ENCODE data around the gene ESRRA.

ESRRA gene

DNA sequence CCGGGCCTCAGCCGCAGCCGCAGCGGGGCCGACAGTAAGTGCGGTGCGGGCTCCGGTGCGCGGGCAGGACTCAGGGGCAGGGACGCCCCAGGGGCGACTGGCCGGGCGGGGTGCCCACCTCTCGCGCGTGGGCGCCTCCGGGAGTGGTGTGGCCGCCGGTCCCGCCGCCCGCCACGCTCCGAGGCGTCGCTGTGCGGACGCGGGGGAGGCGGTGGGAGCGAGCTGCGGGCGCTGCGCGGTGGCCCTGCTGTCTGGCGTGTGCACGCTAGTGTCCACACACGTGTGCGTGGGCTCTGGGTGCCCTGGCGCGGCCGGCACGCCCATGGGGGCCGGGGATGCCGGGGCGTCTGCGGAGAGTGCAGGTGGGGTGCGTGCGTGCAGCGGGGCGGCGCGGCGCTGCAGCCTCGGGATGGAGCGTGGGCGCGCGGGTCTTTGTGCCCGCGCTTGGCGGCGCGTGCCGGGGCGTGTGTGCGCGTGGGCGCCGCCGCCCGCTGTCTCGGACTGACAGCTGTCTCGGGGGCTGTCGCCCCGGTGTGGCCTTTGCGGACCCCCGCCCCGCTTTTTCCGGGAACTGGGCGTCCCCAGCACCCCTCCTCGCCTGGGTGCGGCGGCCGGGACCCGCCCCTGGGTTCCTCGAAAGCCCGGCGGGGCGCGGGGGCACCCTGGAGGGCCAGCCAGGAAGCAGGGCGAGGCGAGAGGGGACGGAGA is 13.4 kb upstream of the ESRRA start:
- TF ChIP-seq, protein P1, sequence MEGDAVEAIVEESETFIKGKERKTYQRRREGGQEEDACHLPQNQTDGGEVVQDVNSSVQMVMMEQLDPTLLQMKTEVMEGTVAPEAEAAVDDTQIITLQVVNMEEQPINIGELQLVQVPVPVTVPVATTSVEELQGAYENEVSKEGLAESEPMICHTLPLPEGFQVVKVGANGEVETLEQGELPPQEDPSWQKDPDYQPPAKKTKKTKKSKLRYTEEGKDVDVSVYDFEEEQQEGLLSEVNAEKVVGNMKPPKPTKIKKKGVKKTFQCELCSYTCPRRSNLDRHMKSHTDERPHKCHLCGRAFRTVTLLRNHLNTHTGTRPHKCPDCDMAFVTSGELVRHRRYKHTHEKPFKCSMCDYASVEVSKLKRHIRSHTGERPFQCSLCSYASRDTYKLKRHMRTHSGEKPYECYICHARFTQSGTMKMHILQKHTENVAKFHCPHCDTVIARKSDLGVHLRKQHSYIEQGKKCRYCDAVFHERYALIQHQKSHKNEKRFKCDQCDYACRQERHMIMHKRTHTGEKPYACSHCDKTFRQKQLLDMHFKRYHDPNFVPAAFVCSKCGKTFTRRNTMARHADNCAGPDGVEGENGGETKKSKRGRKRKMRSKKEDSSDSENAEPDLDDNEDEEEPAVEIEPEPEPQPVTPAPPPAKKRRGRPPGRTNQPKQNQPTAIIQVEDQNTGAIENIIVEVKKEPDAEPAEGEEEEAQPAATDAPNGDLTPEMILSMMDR (conservative IDR thresholded peaks at IDR 0.05; ENCODE audit: low read depth) = no peak
- ChIA-PET POLR2A (ENCODE audit: low non-redundant PET) (no interaction called here), CTCF (interaction anchor here (0.5 kb wide), 1 partner anchor 285 kb away, joined by 3 read pairs; no protein-coding TSS in a partner anchor)
- DNase-seq (ENCODE audit: low spot score) = no peak
- no peak overlapping the region for H3K27ac ChIP-seq

DNA sequence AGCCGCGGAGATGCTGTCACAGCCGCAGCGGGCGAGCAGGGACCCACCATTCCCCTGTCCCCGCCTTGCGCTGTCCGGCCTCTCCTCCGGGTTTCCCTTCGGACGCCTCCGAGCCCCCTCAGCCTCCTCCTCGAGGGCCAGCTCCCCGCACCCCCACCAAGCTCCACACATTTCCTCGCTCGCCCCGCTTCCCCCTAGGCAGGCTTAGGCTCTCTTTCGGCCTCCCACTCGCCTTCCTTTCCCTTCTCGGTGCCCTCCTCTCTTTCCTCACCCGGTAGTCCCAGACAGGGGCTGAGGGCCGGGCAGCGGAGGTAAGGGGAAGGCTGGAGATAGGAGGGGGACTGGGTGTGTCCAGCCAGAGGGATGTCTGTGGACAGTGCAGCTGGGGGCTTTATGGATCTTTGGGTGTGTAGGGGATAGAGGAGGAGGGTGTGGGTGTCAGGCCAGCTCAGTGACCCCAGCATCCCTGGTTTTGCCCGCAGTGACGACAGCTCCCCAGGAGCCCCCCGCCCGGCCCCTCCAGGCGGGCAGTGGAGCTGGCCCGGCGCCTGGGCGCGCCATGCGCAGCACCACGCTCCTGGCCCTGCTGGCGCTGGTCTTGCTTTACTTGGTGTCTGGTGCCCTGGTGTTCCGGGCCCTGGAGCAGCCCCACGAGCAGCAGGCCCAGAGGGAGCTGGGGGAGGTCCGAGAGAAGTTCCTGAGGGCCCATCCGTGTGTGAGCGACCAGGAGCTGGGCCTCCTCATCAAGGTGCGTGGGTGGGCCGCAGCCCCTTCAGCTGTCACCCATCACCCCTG is 12.7 kb upstream of the ESRRA start:
- POLR2A ChIA-PET (ENCODE audit: low non-redundant PET) = no interaction called here
- TF ChIP-seq, protein P1 (conservative IDR thresholded peaks at IDR 0.05; ENCODE audit: low read depth) = no peak

DNA sequence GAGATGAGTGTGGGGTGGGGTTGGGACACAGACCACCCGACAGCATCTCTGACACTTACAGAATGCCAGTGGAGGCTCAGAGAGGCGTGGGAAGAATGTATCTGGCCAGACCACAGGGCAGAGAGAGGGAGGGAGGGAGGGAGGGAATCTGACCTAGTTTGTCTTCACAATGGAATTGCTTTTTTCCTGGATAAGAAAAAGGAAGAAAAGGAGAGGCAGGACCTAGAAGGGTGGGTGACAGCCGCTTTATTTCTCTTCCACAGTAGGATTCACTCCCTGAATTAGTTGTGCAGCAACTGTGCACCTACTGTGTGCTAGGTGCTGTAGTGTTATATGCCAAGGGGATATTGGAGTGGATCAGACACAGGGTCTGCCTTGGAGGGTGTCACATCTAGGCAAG is 10.6 kb upstream of the ESRRA start:
- CTCF ChIA-PET = interaction anchor here (0.7 kb wide), 1 partner anchor 9 kb away, joined by 3 read pairs; no protein-coding TSS in a partner anchor
- TF ChIP-seq, protein P1 (conservative IDR thresholded peaks at IDR 0.05; ENCODE audit: low read depth) = no peak
- POLR2A ChIA-PET (ENCODE audit: low non-redundant PET) = no interaction called here
- H3K27ac ChIP-seq = no peak overlapping the region
- DNase-seq (ENCODE audit: low spot score) = no peak

More for the DNA sequence above, 12.7 kb upstream of the ESRRA start:
- DNase-seq (ENCODE audit: low spot score) = no peak
- CTCF ChIA-PET = no interaction called here
- no peak overlapping the region for H3K27ac ChIP-seq

DNA sequence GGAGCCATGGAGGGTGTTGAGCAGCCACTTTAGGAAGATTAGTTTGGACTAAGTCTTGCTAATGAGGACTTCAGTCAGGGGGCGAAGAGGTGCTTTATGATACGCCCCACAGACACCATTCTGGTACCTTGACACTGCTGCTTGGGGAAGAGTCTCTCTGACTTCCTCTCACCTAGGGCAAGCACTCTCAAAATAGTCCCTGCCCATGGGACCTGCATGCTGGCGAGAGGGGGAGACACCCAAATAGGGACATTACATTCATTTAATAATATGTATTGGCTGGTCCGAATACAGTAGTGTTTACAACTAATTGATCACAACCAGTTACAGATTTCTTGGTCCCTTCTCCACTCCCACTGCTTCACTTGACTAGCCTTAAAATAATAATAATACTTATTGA is 9.6 kb upstream of the ESRRA start:
- TF ChIP-seq, protein P1 (conservative IDR thresholded peaks at IDR 0.05; ENCODE audit: low read depth) = no peak
- no peak overlapping the region for H3K27ac ChIP-seq
- no peak for DNase-seq (ENCODE audit: low spot score)
- ChIA-PET POLR2A (ENCODE audit: low non-redundant PET) (no interaction called here), CTCF (interaction anchor here (0.9 kb wide), 1 partner anchor 33 kb away, joined by 6 read pairs; no protein-coding TSS in a partner anchor)

DNA sequence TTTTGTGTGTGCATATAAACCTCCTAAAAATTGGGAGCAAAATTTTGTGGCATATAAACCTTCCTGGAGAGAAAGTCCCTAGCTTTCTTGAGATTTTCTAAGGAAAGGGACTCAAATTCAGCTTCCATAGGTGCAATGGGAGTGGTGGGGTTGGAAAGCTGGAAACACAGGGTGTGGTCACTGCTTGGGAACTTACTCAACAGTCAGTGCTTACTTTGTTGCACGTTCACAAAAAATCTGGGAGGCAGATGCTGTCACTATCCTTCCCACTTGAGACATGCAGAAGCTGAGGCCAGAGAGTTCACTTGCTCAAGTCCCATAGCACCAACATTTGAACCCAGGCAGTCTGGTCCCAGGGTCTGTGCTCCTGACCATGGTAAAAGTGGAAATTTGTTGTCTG is 9.1 kb upstream of the ESRRA start:
- TF ChIP-seq, protein P1 (conservative IDR thresholded peaks at IDR 0.05; ENCODE audit: low read depth) = no peak
- ChIA-PET POLR2A (ENCODE audit: low non-redundant PET) (no interaction called here), CTCF (interaction anchor here (0.6 to 0.9 kb wide), 2 partner anchors 11 to 34 kb away, joined by 6 read pairs; no protein-coding TSS in a partner anchor)
- no peak for DNase-seq (ENCODE audit: low spot score)
- H3K27ac ChIP-seq = peak overlapping the region; percentile 64

DNA sequence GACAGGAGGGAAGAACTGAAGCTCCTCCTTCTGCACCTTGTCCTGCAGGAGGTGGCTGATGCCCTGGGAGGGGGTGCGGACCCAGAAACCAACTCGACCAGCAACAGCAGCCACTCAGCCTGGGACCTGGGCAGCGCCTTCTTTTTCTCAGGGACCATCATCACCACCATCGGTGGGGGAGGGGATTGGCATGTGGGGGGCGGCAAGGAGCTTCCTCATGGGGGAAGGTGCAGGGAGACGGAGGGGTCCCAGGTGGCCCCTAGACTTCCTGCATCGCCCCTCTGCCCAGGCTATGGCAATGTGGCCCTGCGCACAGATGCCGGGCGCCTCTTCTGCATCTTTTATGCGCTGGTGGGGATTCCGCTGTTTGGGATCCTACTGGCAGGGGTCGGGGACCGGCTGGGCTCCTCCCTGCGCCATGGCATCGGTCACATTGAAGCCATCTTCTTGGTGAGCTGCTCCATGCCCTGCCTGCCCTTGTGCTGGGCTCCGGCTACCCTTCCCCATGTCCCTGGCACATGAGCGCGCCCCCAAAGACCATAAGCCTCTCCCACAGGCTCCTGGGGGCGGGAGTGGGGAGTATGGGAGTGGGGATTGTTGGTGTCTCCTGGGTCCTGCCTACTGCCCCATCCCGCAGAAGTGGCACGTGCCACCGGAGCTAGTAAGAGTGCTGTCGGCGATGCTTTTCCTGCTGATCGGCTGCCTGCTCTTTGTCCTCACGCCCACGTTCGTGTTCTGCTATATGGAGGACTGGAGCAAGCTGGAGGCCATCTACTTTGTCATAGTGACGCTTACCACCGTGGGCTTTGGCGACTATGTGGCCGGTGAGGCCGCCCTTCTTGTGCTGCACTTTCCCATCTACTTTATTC is 8.3 kb upstream of the ESRRA start:
- DNase-seq (ENCODE audit: low spot score) = no peak
- TF ChIP-seq, protein P1 (conservative IDR thresholded peaks at IDR 0.05; ENCODE audit: low read depth) = no peak
- H3K27ac ChIP-seq = peak overlapping the region; percentile 64
- POLR2A ChIA-PET (ENCODE audit: low non-redundant PET) = no interaction called here
- CTCF ChIA-PET = interaction anchor here (0.6 to 0.9 kb wide), 2 partner anchors 12 to 34 kb away, joined by 6 read pairs; no protein-coding TSS in a partner anchor
